A549 (cell line): Measurements from ENCODE around the gene CCDC187. TPM values are rescaled to one million over a fixed set of nuclear protein-coding genes. Genes with fewer than 3 reads are reported as not detected.

Source experiments
- ATAC-seq, 2 experiments: fragments of 200-7000 bp in 1 of 2; fragments of >200 bp in 1 of 2; cut with Nextera tagmentation in 1 of 2; cut with Tn5 transposase in 1 of 2; 3 replicates each; pipeline versions ENCODE4 v1.8.0 to v1.9.1; 2018 to 2020; ENCODE audit warnings: mild to moderate bottlenecking in 1 of 2, moderate library complexity in 1 of 2
- CTCF ChIA-PET: fragments of 300-600 bp; sonication (Branson Sonifier 250); formaldehyde crosslinking; extraction: SDS; loops from one replicate; lab custom pipeline; 2021; ENCODE audit warnings: antibody characterized with exemption, inconsistent platforms; lab: Yijun Ruan, JAX
- POLR2A ChIA-PET: fragments of 350-600 bp; formaldehyde crosslinking; extraction: SDS; loops from one replicate; lab custom pipeline; 2021; ENCODE audit warnings: antibody characterized with exemption, inconsistent platforms; lab: Yijun Ruan, JAX
- DNase-seq, 2 experiments: peaks; one replicate each; pipeline versions ENCODE4 v3.0.0 to v3.0.0-alpha.2; 2011 to 2016; ENCODE audit warnings: low read depth in 1 of 2, low spot score in 1 of 2
- FAIRE-seq: peaks from 2 replicates; lab custom pipeline; 2011; peaks lifted over from hg19 to GRCh38; lab: Jason Lieb, UNC
- H3K27ac ChIP-seq, 2 experiments: fragments of >200 bp; sonication (Bioruptor Twin); formaldehyde crosslinking; 3 replicates each; pipeline ENCODE4 v1.5.1; 2016 to 2017
- H3K4me1 ChIP-seq: fragments of >200 bp; sonication (Bioruptor Twin); formaldehyde crosslinking; 3 replicates; pipeline ENCODE4 v1.6.1; 2016
- H3K4me2 ChIP-seq: fragments of >200 bp; sonication (Bioruptor Twin); formaldehyde crosslinking; 3 replicates; pipeline ENCODE4 v1.6.1; 2016
- H3K4me3 ChIP-seq: fragments of >200 bp; sonication (Bioruptor Twin); formaldehyde crosslinking; 3 replicates; pipeline ENCODE4 v1.5.1; 2016
- H3K9me3 ChIP-seq: fragments of >200 bp; sonication (Bioruptor Twin); formaldehyde crosslinking; 3 replicates; pipeline ENCODE4 v1.6.1; 2016
- CEBPB ChIP-seq, 2 experiments: fragments of >200 bp in 1 of 2; sonication (Bioruptor Twin) in 1 of 2; formaldehyde crosslinking in 1 of 2; IDR thresholded peaks; 2 replicates each; pipeline ENCODE4 v1.6.1; 2012 to 2016
- EHMT2 ChIP-seq: fragments of 200-600 bp; sonication (generic); IDR thresholded peaks from 2 replicates; pipeline ENCODE4 v1.6.1; 2016; ENCODE audit warnings: antibody characterized with exemption, low read depth, mild to moderate bottlenecking, moderate library complexity
- EP300 ChIP-seq, 2 experiments: fragments of >200 bp; sonication (Bioruptor Twin); formaldehyde crosslinking; IDR thresholded peaks; 2 replicates in 1 of 2; 3 replicates in 1 of 2; pipeline ENCODE4 v1.6.1; 2016 to 2017
- ESRRA ChIP-seq: fragments of 150-350 bp; IDR thresholded peaks from 2 replicates; pipeline ENCODE4 v1.6.1; 2014; ENCODE audit warnings: mild to moderate bottlenecking, low read length, borderline replicate concordance
- FOSL2 ChIP-seq, 2 experiments: fragments of 450-650 bp in 1 of 2; fragments of >200 bp in 1 of 2; sonication (Bioruptor Twin) in 1 of 2; formaldehyde crosslinking; IDR thresholded peaks; 2 replicates each; pipeline versions ENCODE4 v1.5.0 to v1.6.1; 2016 to 2020; ENCODE audit warnings: mild to moderate bottlenecking in 1 of 2, moderate library complexity in 1 of 2
- FOXS1 ChIP-seq: fragments of 250-450 bp; sonication (Bioruptor Pico); IDR thresholded peaks from 2 replicates; pipeline ENCODE4 v1.5.0; 2020; ENCODE audit warnings: mild to moderate bottlenecking, moderate library complexity
- HMGXB4 ChIP-seq: fragments of 250-450 bp; sonication (Bioruptor Pico); IDR thresholded peaks from 2 replicates; pipeline ENCODE4 v1.5.0; 2021; ENCODE audit warnings: mild to moderate bottlenecking, moderate library complexity, borderline replicate concordance
- HOXA7 ChIP-seq: fragments of 250-450 bp; sonication (Bioruptor Pico); IDR thresholded peaks from 2 replicates; pipeline ENCODE4 v1.5.0; 2020; ENCODE audit warnings: mild to moderate bottlenecking, moderate library complexity
- JUN ChIP-seq, 2 experiments: fragments of >200 bp; sonication (Bioruptor Twin); formaldehyde crosslinking; IDR thresholded peaks; 2 replicates in 1 of 2; 3 replicates in 1 of 2; pipeline ENCODE4 v1.6.1; 2016 to 2017
- KDM1A ChIP-seq: fragments of 200-600 bp; sonication (generic); IDR thresholded peaks from 2 replicates; pipeline ENCODE4 v1.6.1; 2016; ENCODE audit warnings: low read depth, mild to moderate bottlenecking
- MAZ ChIP-seq: fragments of 150-350 bp; IDR thresholded peaks from 2 replicates; pipeline ENCODE4 v1.6.1; 2014; ENCODE audit warnings: antibody characterized with exemption, low read depth, low read length, borderline replicate concordance
- PBX3 ChIP-seq: IDR thresholded peaks from 2 replicates; pipeline ENCODE4 v1.6.1; 2012
- POLR2A ChIP-seq: IDR thresholded peaks from 2 replicates; pipeline ENCODE4 v1.6.1; 2012; ENCODE audit warnings: mild to moderate bottlenecking, low read length
- REST ChIP-seq: fragments of 200-600 bp; sonication (generic); IDR thresholded peaks from 2 replicates; pipeline ENCODE4 v1.6.1; 2016; ENCODE audit warnings: antibody characterized with exemption, mild to moderate bottlenecking, moderate library complexity
- USF2 ChIP-seq: fragments of 450-650 bp; IDR thresholded peaks from 2 replicates; pipeline ENCODE4 v1.6.1; 2014; ENCODE audit warnings: antibody characterized with exemption
- WGBS: methylation state at CpG from one replicate; pipeline ENCODE4 v1.1.6; 2017; ENCODE audit errors: missing lambda C conversion rate; 5-methylcytosine and 5-hydroxymethylcytosine counted together
- polyA plus RNA-seq, 4 experiments: library from polyadenylated mRNA; depleted of rRNA in 3 of 4; stranded (reverse); fragments of >200 nt; fragmentation: RNase III in 1 of 4; extraction: RNeasy Plus Mini Kit Qiagen cat#74134 plus additional on column Dnase treatment in 1 of 4; gene quantifications; 2 replicates in 3 of 4; 3 replicates in 1 of 4; pipeline ENCODE4 v1.2.3, GENCODE V29; 2011 to 2017

Gene CCDC187
- polyA plus RNA-seq, 2 of the 4 experiments (the other 2 are of a cell fraction) = under 0.01 TPM; not detected in 1

GRCh38 chr9:136274786-136275654, 28.9 kb downstream of the CCDC187 start:
- Histone ChIP-seq H3K4me1 (no peaks in the 10 kb centered on the region), H3K4me3 (no peak overlapping the region), H3K27ac (no peak overlapping the region), H3K4me2 (no peak overlapping the region), H3K9me3 (no peaks in the 10 kb centered on the region)
- TF ChIP-seq PBX3 (no peak), POLR2A (no peak), REST (no peak), KDM1A (no peak), ESRRA (no peak), USF2 (no peak), HMGXB4 (no peak), FOXS1 (CRISPR knock-in tag) (no peak), FOSL2 (IDR thresholded peaks at IDR 0.05) (no peak), FOSL2 (CRISPR knock-in tag; IDR thresholded peaks at IDR 0.05) (no peak), EHMT2 (no peak), MAZ (no peak), JUN (IDR thresholded peaks at IDR 0.05) (no peak), CEBPB (IDR thresholded peaks at IDR 0.05) (no peak), HOXA7 (CRISPR knock-in tag) (no peak), EP300 (IDR thresholded peaks at IDR 0.05) (no peak)
- ChIA-PET CTCF (interaction anchor here (0.9 to 5.1 kb wide), 13 partner anchors 7 to 671 kb away, joined by 3 to 39 read pairs (median 4); partner anchors contain the start of gene TMEM250), POLR2A (interaction anchor here (1.2 kb wide), 1 partner anchor 8 kb away, joined by 5 read pairs; no protein-coding TSS in a partner anchor)
- ATAC-seq (peak in 1 of 2 experiments; percentile 15; a peak in 3 of 6 replicates), FAIRE-seq (no peak), DNase-seq (no peak)
- 55% methylated on average over 20 of the region's 28 CpGs for WGBS
